ENCODE measurements around the gene MYBPHL.

DNA sequence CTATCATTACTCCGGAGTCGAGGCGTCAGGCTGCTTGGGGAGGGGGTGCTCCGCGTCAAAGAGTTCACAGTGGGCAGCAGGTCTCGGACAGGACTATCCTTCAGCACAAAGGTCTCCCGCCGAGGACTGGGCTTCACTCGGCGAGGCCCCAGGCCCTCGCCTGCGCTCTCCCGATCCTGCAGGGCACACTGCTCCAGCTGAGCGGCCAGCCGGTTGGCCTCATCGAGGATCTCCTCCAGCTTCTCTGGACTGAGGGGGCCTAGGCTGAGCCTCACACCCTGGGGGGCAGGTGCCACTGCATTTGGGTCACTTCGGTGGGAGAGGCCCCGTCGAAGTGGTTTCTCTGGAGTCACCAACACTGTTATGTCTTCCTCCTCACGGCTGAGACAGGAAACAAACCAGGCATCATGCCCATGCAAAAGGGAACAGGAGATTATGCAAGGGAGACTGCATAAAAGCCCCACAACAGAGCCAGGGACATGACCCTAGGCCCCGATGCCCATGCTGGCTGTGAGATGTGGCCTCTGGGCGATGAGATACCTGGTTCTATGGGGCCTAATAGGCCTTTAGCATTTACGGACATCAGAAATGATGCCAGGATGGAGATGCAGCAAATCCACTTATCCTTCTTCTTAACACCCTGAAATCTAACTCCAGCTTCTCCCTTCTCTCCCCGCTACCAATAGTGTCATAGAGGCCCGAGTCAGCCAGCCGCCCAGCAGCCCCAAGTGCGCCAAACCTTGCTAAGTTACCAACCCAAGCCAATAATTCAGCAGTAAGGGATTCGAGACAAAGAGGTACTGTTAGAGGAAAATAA, 24.9 kb downstream of the MYBPHL start:
- TF ChIP-seq GATA2 (IDR thresholded peaks at IDR 0.05; ENCODE audit: low read depth, low read length) (no peak), GATA3 (IDR thresholded peaks at IDR 0.05; ENCODE audit: low read depth, low read length) (no peak)

Data from SH-SY5Y (cell line).